H1 (cell line): ENCODE data around the gene TFDP1.

Source experiments
- CREB1 ChIP-seq: IDR thresholded peaks from 2 replicates; pipeline ENCODE4 v1.6.1; 2012; ENCODE audit warnings: inconsistent platforms
- CTCF ChIP-seq, 3 experiments: IDR thresholded peaks; 1 replicate in 2 of 3; 2 replicates in 1 of 3; pipeline versions ENCODE4 v1.5.1 to v1.6.1; 2011; ENCODE audit warnings: low read length in 3 of 3, mild to moderate bottlenecking in 3 of 3, inconsistent platforms in 2 of 3, low read depth in 1 of 3, moderate library complexity in 1 of 3; ENCODE audit not compliant: insufficient read depth in 1 of 3; ENCODE audit errors: control extremely low read depth in 1 of 3
- EP300 ChIP-seq, 2 experiments: IDR thresholded peaks; 1 replicate in 1 of 2; 2 replicates in 1 of 2; pipeline ENCODE4 v1.6.1; 2011 to 2012; ENCODE audit warnings: low read depth in 2 of 2, low read length in 2 of 2, mild to moderate bottlenecking in 2 of 2, borderline replicate concordance in 1 of 2, inconsistent platforms in 1 of 2, moderate library complexity in 1 of 2
- GABPA ChIP-seq: IDR thresholded peaks from 2 replicates; pipeline ENCODE4 v1.6.1; 2011; ENCODE audit warnings: mild to moderate bottlenecking, low read length, moderate library complexity, borderline replicate concordance; ENCODE audit not compliant: insufficient read depth
- KDM4A ChIP-seq: IDR thresholded peaks from one replicate; pipeline ENCODE4 v1.7.1; 2012; ENCODE audit warnings: low read depth, mild to moderate bottlenecking, moderate library complexity, low read length, inconsistent platforms; ENCODE audit not compliant: severe bottlenecking
- MAX ChIP-seq: IDR thresholded peaks from 2 replicates; pipeline ENCODE4 v1.6.1; 2012; ENCODE audit warnings: inconsistent platforms
- POLR2A ChIP-seq, 2 experiments: IDR thresholded peaks; 1 replicate in 1 of 2; 2 replicates in 1 of 2; pipeline ENCODE4 v1.6.1; 2011; ENCODE audit warnings: low read depth in 2 of 2, low read length in 2 of 2, mild to moderate bottlenecking in 2 of 2; ENCODE audit errors: control extremely low read depth in 1 of 2
- POLR2AphosphoS5 ChIP-seq: IDR thresholded peaks from 2 replicates; pipeline ENCODE4 v1.6.1; 2011; ENCODE audit warnings: low read depth, low read length
- RAD21 ChIP-seq, 2 experiments: IDR thresholded peaks in 1 of 2; conservative IDR thresholded peaks in 1 of 2; 2 replicates each; pipeline ENCODE4 v1.6.1; 2011; ENCODE audit warnings: low read depth in 2 of 2, low read length in 2 of 2, improper control_type of control experiment in 1 of 2, inconsistent platforms in 1 of 2, mild to moderate bottlenecking in 1 of 2, moderate library complexity in 1 of 2
- RXRA ChIP-seq: IDR thresholded peaks from 2 replicates; pipeline ENCODE4 v1.6.1; 2011; ENCODE audit warnings: low read depth, mild to moderate bottlenecking, low read length, moderate library complexity; ENCODE audit not compliant: insufficient read depth
- SIN3A ChIP-seq, 2 experiments: IDR thresholded peaks in 1 of 2; conservative IDR thresholded peaks in 1 of 2; 2 replicates each; pipeline ENCODE4 v1.6.1; 2011 to 2012; ENCODE audit warnings: low read length in 2 of 2, improper control_type of control experiment in 1 of 2, low read depth in 1 of 2, mild to moderate bottlenecking in 1 of 2
- TAF1 ChIP-seq: IDR thresholded peaks from 2 replicates; pipeline ENCODE4 v1.6.1; 2011; ENCODE audit warnings: mild to moderate bottlenecking, low read depth, low read length
- TBP ChIP-seq: IDR thresholded peaks from 2 replicates; pipeline ENCODE4 v1.6.1; 2011; ENCODE audit warnings: low read depth, low read length, improper control_type of control experiment
- USF2 ChIP-seq: IDR thresholded peaks from 2 replicates; pipeline ENCODE4 v1.6.1; 2011; ENCODE audit warnings: low read length, improper control_type of control experiment

- no peak for TF ChIP-seq CREB1
- no peak for TF ChIP-seq MAX
- no peak for TF ChIP-seq EP300 (IDR thresholded peaks at IDR 0.05; ENCODE audit: borderline replicate concordance in 1 of 2, low read depth in 2 of 2, low read length in 2 of 2)
- TF ChIP-seq CTCF (IDR thresholded peaks at IDR 0.05; ENCODE audit: control extremely low read depth in 1 of 3, insufficient read depth in 1 of 3, low read depth in 1 of 3, low read length in 3 of 3): no peak
- TF ChIP-seq RAD21 (IDR thresholded peaks at IDR 0.05 in 1 of 2, conservative IDR thresholded peaks at IDR 0.05 in 1 of 2; ENCODE audit: low read depth in 2 of 2, low read length in 2 of 2): no peak
- no peak for TF ChIP-seq GABPA
- no peak for TF ChIP-seq TAF1
- TF ChIP-seq POLR2AphosphoS5: no peak
- no peak for TF ChIP-seq POLR2A (IDR thresholded peaks at IDR 0.05; ENCODE audit: control extremely low read depth in 1 of 2, low read depth in 2 of 2, low read length in 2 of 2)
- TF ChIP-seq USF2: no peak
- TF ChIP-seq KDM4A: no peak
- no peak for TF ChIP-seq TBP
- no peak for TF ChIP-seq RXRA
- TF ChIP-seq SIN3A (conservative IDR thresholded peaks at IDR 0.05 in 1 of 2, IDR thresholded peaks at IDR 0.05 in 1 of 2; ENCODE audit: low read depth in 1 of 2, low read length in 2 of 2): no peak
Measured at GRCh38 chr13:113551081-113552000, 33.2 kb upstream of the TFDP1 start.
